NOMO-1 (cell line): Measurements from ENCODE around the gene LCTL.
A peak's percentile ranks its signal among the peaks of the same experiment; 100 is the strongest.

Experiments
- DNase-seq, 2 experiments: peaks; one replicate each; lab custom pipeline; 2025; ENCODE audit not compliant: unreplicated experiment in 2 of 2; lab: John Stamatoyannopoulos, UW

LCTL gene

GRCh38 chr15:66565741-66566144 lies at the start of gene LCTL:
TSS of gene LCTL (minus strand) at chr15:66565998. CDS start at chr15:66565365, 633 bp downstream.
- no peak for DNase-seq

GRCh38 chr15:66614951-66615760 lies 49.4 kb upstream of the LCTL start:
- peak; percentile 64 to 87 for DNase-seq

GRCh38 chr15:66614456-66614855 lies 48.7 kb upstream of the LCTL start:
- DNase-seq, result no peak

- no peak for DNase-seq
Observed at GRCh38 chr15:66613743-66614142, 47.9 kb upstream of the LCTL start.

- no peak for DNase-seq
Observed at GRCh38 chr15:66611257-66612053, 45.7 kb upstream of the LCTL start.

GRCh38 chr15:66609876-66610275 lies 44.1 kb upstream of the LCTL start:
- no peak for DNase-seq

GRCh38 chr15:66608881-66609280 lies 43.1 kb upstream of the LCTL start:
- no peak for DNase-seq

- no peak for DNase-seq
Observed at GRCh38 chr15:66608159-66608558, 42.4 kb upstream of the LCTL start.

GRCh38 chr15:66603301-66604179 lies 37.7 kb upstream of the LCTL start:
- peak; percentile 57 to 65 for DNase-seq

- no peak for DNase-seq
Observed at GRCh38 chr15:66601521-66601920, 35.7 kb upstream of the LCTL start.

GRCh38 chr15:66600240-66600627 lies 34.4 kb upstream of the LCTL start:
- DNase-seq, result no peak

GRCh38 chr15:66599536-66600239 lies 33.9 kb upstream of the LCTL start:
- DNase-seq, result no peak

GRCh38 chr15:66598095-66598815 lies 32.5 kb upstream of the LCTL start:
- DNase-seq, result no peak

GRCh38 chr15:66595931-66596545 lies 30.2 kb upstream of the LCTL start:
- DNase-seq, result no peak

GRCh38 chr15:66595332-66595731 lies 29.5 kb upstream of the LCTL start:
- no peak for DNase-seq

GRCh38 chr15:66594836-66595235 lies 29.0 kb upstream of the LCTL start:
- DNase-seq, result no peak

GRCh38 chr15:66594344-66594743 lies 28.5 kb upstream of the LCTL start:
- no peak for DNase-seq

- DNase-seq, result no peak
Observed at GRCh38 chr15:66593219-66593780, 27.5 kb upstream of the LCTL start.
